Thoracic aorta endothelial cell (primary cell): ENCODE results near the gene EGF. TPM values are rescaled to one million over a fixed set of nuclear protein-coding genes. Genes with fewer than 3 reads are reported as not detected.

ENCODE experiments used
- small RNA-seq: library from RNA; depleted of rRNA; stranded (forward); fragments of <200 nt; gene quantifications from one replicate; pipeline ENCODE3, GENCODE V24; 2012
- total RNA-seq: library from RNA; depleted of rRNA; stranded (reverse); fragments of >200 nt; gene quantifications from 2 replicates; pipeline ENCODE4 v1.2.3, GENCODE V29; 2012

EGF gene
- not detected in 2 replicates for total RNA-seq

GRCh38 chr4:109912706-109913595 lies at the start of gene EGF:
Gene EGF (plus strand): TSS chr4:109912883. CDS start chr4:109913336, 453 bp downstream.

Small RNA genes within 50 kb of the gene (small RNA-seq; reads per million reads assigned to genes)
- 25.5 reads per million, percentile 96 among the genes with 10 or more reads in this experiment for gene RNU6-35P

Other genes starting within 250 kb of the EGF start
- 42.7 and 56.2 TPM in 2 replicates for gene CASP6, start 209.4 kb upstream of the EGF start, total RNA-seq
- 16.1 and 47.5 TPM in 2 replicates for gene PLA2G12A, start 182.8 kb upstream of the EGF start, total RNA-seq
- 12.4 and 39.3 TPM in 2 replicates for gene CFI, start 110.9 kb upstream of the EGF start, total RNA-seq
- 11.8 and 14.0 TPM in 2 replicates for gene GAR1, start 97.1 kb upstream of the EGF start, total RNA-seq
- 0.22 TPM in 1 of 2 replicates, not detected in the other for gene RRH, start 84.9 kb upstream of the EGF start, total RNA-seq
- gene LRIT3, start 64.8 kb upstream of the EGF start, total RNA-seq = 0.07 and 0.13 TPM in 2 replicates